Activated CD8-positive, alpha-beta memory T cell treated with anti-CD3 and anti-CD28 coated beads, Interleukin-2, amount 10 ng/mL, durations not matched to agents 7 days and 5 days (primary cell): ENCODE data around the gene ANKRD53. TPM values are rescaled to one million over a fixed set of nuclear protein-coding genes. Genes with fewer than 3 reads are reported as not detected.
A peak's percentile ranks its signal among the peaks of the same experiment; 100 is the strongest.

Source experiments
- ATAC-seq: fragments of 150-1000 bp; cut with Tn5 transposase; one replicate; pipeline ENCODE4 v1.10.0; 2021; ENCODE audit warnings: moderate library complexity
- CTCF ChIA-PET: fragments of 350-600 bp; sonication (Branson Sonifier 250); formaldehyde crosslinking; loops from one replicate; lab custom pipeline; 2021; ENCODE audit warnings: antibody characterized with exemption; lab: Charles Lee
- DNase-seq: peaks from one replicate; pipeline ENCODE4 v3.0.0-alpha.2; 2020
- H3K27ac Mint-ChIP-seq: one replicate; pipeline ENCODE4 v1.8.0; 2021; ENCODE audit warnings: mild to moderate bottlenecking, mixed read lengths
- H3K27me3 Mint-ChIP-seq: one replicate; pipeline ENCODE4 v1.8.0; 2021; ENCODE audit warnings: mixed read lengths
- H3K36me3 Mint-ChIP-seq: one replicate; pipeline ENCODE4 v1.8.0; 2021; ENCODE audit warnings: mild to moderate bottlenecking, mixed read lengths
- H3K4me1 Mint-ChIP-seq: one replicate; pipeline ENCODE4 v1.8.0; 2021; ENCODE audit warnings: mixed read lengths
- H3K4me3 Mint-ChIP-seq: one replicate; pipeline ENCODE4 v1.8.0; 2021; ENCODE audit warnings: mild to moderate bottlenecking, moderate library complexity, mixed read lengths
- H3K9me3 Mint-ChIP-seq: one replicate; pipeline ENCODE4 v1.8.0; 2022; ENCODE audit warnings: low read depth, mixed read lengths
- total RNA-seq, 2 experiments: library from RNA; stranded (reverse); gene quantifications; one replicate each; pipeline ENCODE4 v1.2.3, GENCODE V29; 2021

The ANKRD53 gene
- total RNA-seq, 2 experiments from 2014 or later: not detected

- Mint-ChIP-seq H3K36me3 (no peaks in the 10 kb centered on the region), H3K4me3 (no peak overlapping the region), H3K27ac (no peak overlapping the region), H3K4me1 (no peaks in the 10 kb centered on the region), H3K27me3 (peaks cover 27% of the 10 kb centered on the region), H3K9me3 (no peaks in the 10 kb centered on the region)
- no peak for DNase-seq
- ATAC-seq: no peak
- CTCF ChIA-PET: interaction anchor here (0.8 to 3.9 kb wide), 2 partner anchors 9 to 67 kb away, joined by 3 to 19 read pairs; no protein-coding TSS in a partner anchor
These were observed 39.9 kb upstream of the ANKRD53 start for GRCh38 chr2:70938586-70938950.

GRCh38 chr2:70939001-70939838 is 39.2 kb upstream of the ANKRD53 start:
- DNase-seq: no peak
- Mint-ChIP-seq H3K9me3 (no peaks in the 10 kb centered on the region), H3K4me3 (no peak overlapping the region), H3K36me3 (no peaks in the 10 kb centered on the region), H3K4me1 (no peaks in the 10 kb centered on the region), H3K27me3 (peaks cover 26% of the 10 kb centered on the region), H3K27ac (no peak overlapping the region)
- no peak for ATAC-seq
- CTCF ChIA-PET: interaction anchor here (0.8 to 3.9 kb wide), 2 partner anchors 8 to 67 kb away, joined by 3 to 19 read pairs; no protein-coding TSS in a partner anchor

- Mint-ChIP-seq H3K4me1 (no peaks in the 10 kb centered on the region), H3K9me3 (no peaks in the 10 kb centered on the region), H3K27me3 (peaks cover 26% of the 10 kb centered on the region), H3K4me3 (no peak overlapping the region), H3K27ac (no peak overlapping the region), H3K36me3 (no peaks in the 10 kb centered on the region)
- no peak for ATAC-seq
- CTCF ChIA-PET: interaction anchor here (1.6 to 3.9 kb wide), 2 partner anchors 7 to 10 kb away, joined by 4 to 19 read pairs; no protein-coding TSS in a partner anchor
- DNase-seq: no peak
These were observed 38.4 kb upstream of the ANKRD53 start for GRCh38 chr2:70939839-70940580.

- Mint-ChIP-seq H3K27ac (no peak overlapping the region), H3K4me3 (no peak overlapping the region), H3K27me3 (peaks cover 28% of the 10 kb centered on the region), H3K9me3 (no peaks in the 10 kb centered on the region), H3K36me3 (no peaks in the 10 kb centered on the region), H3K4me1 (no peaks in the 10 kb centered on the region)
- DNase-seq (no peak), ATAC-seq (no peak)
- CTCF ChIA-PET: interaction anchor here (1.6 kb wide), 1 partner anchor 9 kb away, joined by 4 read pairs; no protein-coding TSS in a partner anchor
These were observed 37.2 kb upstream of the ANKRD53 start for GRCh38 chr2:70941186-70941585.

GRCh38 chr2:70941701-70942100 is 36.7 kb upstream of the ANKRD53 start:
- Mint-ChIP-seq H3K4me3 (no peak overlapping the region), H3K27me3 (peaks cover 29% of the 10 kb centered on the region), H3K36me3 (no peaks in the 10 kb centered on the region), H3K27ac (no peak overlapping the region), H3K4me1 (peaks cover 2% of the 10 kb centered on the region), H3K9me3 (no peaks in the 10 kb centered on the region)
- CTCF ChIA-PET: no interaction called here
- no peak for ATAC-seq
- no peak for DNase-seq

GRCh38 chr2:70942396-70943204 is 35.8 kb upstream of the ANKRD53 start:
- Mint-ChIP-seq H3K27me3 (peaks cover 34% of the 10 kb centered on the region), H3K4me3 (no peak overlapping the region), H3K27ac (no peak overlapping the region), H3K4me1 (peaks cover 8% of the 10 kb centered on the region), H3K36me3 (no peaks in the 10 kb centered on the region), H3K9me3 (no peaks in the 10 kb centered on the region)
- CTCF ChIA-PET: interaction anchor here (0.8 to 3.1 kb wide), 3 partner anchors 22 to 81 kb away, joined by 3 to 11 read pairs (median 3); no protein-coding TSS in a partner anchor
- ATAC-seq (no peak), DNase-seq (no peak)

- CTCF ChIA-PET: interaction anchor here (0.6 to 3.1 kb wide), 3 partner anchors 23 to 72 kb away, joined by 3 to 11 read pairs (median 3); no protein-coding TSS in a partner anchor
- Mint-ChIP-seq H3K4me3 (no peak overlapping the region), H3K4me1 (peaks cover 15% of the 10 kb centered on the region), H3K36me3 (no peaks in the 10 kb centered on the region), H3K27ac (no peak overlapping the region), H3K27me3 (peaks cover 42% of the 10 kb centered on the region), H3K9me3 (no peaks in the 10 kb centered on the region)
- ATAC-seq (no peak), DNase-seq (no peak)
These were observed 35.1 kb upstream of the ANKRD53 start for GRCh38 chr2:70943205-70943871.

GRCh38 chr2:70944111-70944690 is 34.2 kb upstream of the ANKRD53 start:
- peaks cover 39% of the 10 kb centered on the region for H3K27me3 Mint-ChIP-seq
- H3K9me3 Mint-ChIP-seq: no peaks in the 10 kb centered on the region
- H3K4me3 Mint-ChIP-seq: no peak overlapping the region
- ATAC-seq (no peak), DNase-seq (no peak)
- H3K36me3 Mint-ChIP-seq: no peaks in the 10 kb centered on the region
- H3K27ac Mint-ChIP-seq: no peak overlapping the region
- peaks cover 17% of the 10 kb centered on the region for H3K4me1 Mint-ChIP-seq
- CTCF ChIA-PET: interaction anchor here (3.1 kb wide), 1 partner anchor 73 kb away, joined by 11 read pairs; no protein-coding TSS in a partner anchor

- H3K9me3 Mint-ChIP-seq: no peaks in the 10 kb centered on the region
- CTCF ChIA-PET: interaction anchor here (0.8 to 3.9 kb wide), 20 partner anchors 9 to 643 kb away, joined by 3 to 84 read pairs (median 6); partner anchors contain the start of gene FIGLA
- DNase-seq: peak; percentile 65
- peaks cover 17% of the 10 kb centered on the region for H3K4me1 Mint-ChIP-seq
- ATAC-seq: no peak
- peaks cover 31% of the 10 kb centered on the region for H3K27me3 Mint-ChIP-seq
- no peak overlapping the region for H3K4me3 Mint-ChIP-seq
- H3K27ac Mint-ChIP-seq: no peak overlapping the region
- no peaks in the 10 kb centered on the region for H3K36me3 Mint-ChIP-seq
These were observed 31.5 kb upstream of the ANKRD53 start for GRCh38 chr2:70946832-70947442.

GRCh38 chr2:70947556-70948184 is 30.8 kb upstream of the ANKRD53 start:
- no peak overlapping the region for H3K27ac Mint-ChIP-seq
- H3K36me3 Mint-ChIP-seq: no peaks in the 10 kb centered on the region
- DNase-seq (peak; percentile 41), ATAC-seq (no peak)
- CTCF ChIA-PET: interaction anchor here (0.5 to 3.9 kb wide), 39 partner anchors 9 to 1326 kb away, joined by 3 to 84 read pairs (median 5); partner anchors contain the start of genes ADD2, ATP6V1B1, FAM136A and FIGLA
- no peaks in the 10 kb centered on the region for H3K9me3 Mint-ChIP-seq
- peaks cover 17% of the 10 kb centered on the region for H3K4me1 Mint-ChIP-seq
- peaks cover 31% of the 10 kb centered on the region for H3K27me3 Mint-ChIP-seq
- peak overlapping the region; percentile 58 for H3K4me3 Mint-ChIP-seq

- H3K4me1 Mint-ChIP-seq: peaks cover 17% of the 10 kb centered on the region
- ATAC-seq (peak; percentile 97), DNase-seq (peak; percentile 81)
- CTCF ChIA-PET: interaction anchor here (0.5 to 3.9 kb wide), 39 partner anchors 10 to 1327 kb away, joined by 3 to 84 read pairs (median 4); partner anchors contain the start of genes ADD2, ATP6V1B1, FAM136A and FIGLA
- H3K9me3 Mint-ChIP-seq: no peaks in the 10 kb centered on the region
- peak overlapping the region; percentile 58 for H3K4me3 Mint-ChIP-seq
- peaks cover 33% of the 10 kb centered on the region for H3K27me3 Mint-ChIP-seq
- no peaks in the 10 kb centered on the region for H3K36me3 Mint-ChIP-seq
- H3K27ac Mint-ChIP-seq: no peak overlapping the region
These were observed 30.0 kb upstream of the ANKRD53 start for GRCh38 chr2:70948337-70949003.
